Stomach smooth muscle (tissue), 2 donors: ENCODE data around the gene FAM89A.
"Not testable (repeated sequence)": the region's sequence is repeated elsewhere in the genome, so short reads cannot be mapped to it uniquely, and the experiment has no call there.

Experiments
- H3K27ac ChIP-seq: one replicate; pipeline ENCODE4 v1.7.0; 2013; ENCODE audit warnings: mild to moderate bottlenecking, low read length, inconsistent platforms
- H3K27me3 ChIP-seq, 2 donors: one replicate each; pipeline ENCODE4 v1.7.0; 2013; ENCODE audit warnings: low read length in 2 of 2; ENCODE audit not compliant: insufficient read depth in 2 of 2, control insufficient read depth in 1 of 2
- H3K36me3 ChIP-seq, 2 donors: one replicate each; pipeline ENCODE4 v1.7.0; 2013; ENCODE audit warnings: low read length in 2 of 2; ENCODE audit not compliant: control insufficient read depth in 2 of 2, insufficient read depth in 2 of 2
- H3K4me1 ChIP-seq: one replicate; pipeline ENCODE4 v1.7.0; 2013; ENCODE audit warnings: low read length; ENCODE audit not compliant: control insufficient read depth, insufficient read depth
- H3K4me3 ChIP-seq, 2 donors: one replicate each; pipeline ENCODE4 v1.7.0; 2013; ENCODE audit warnings: low read length in 2 of 2
- H3K9ac ChIP-seq, 2 donors: one replicate each; pipeline ENCODE4 v1.7.0; 2013; ENCODE audit warnings: low read length in 2 of 2, mild to moderate bottlenecking in 1 of 2
- H3K9me3 ChIP-seq, 2 donors: one replicate each; pipeline ENCODE4 v1.7.0; 2013; ENCODE audit warnings: low read length in 2 of 2; ENCODE audit not compliant: control insufficient read depth in 2 of 2
- donor health status: healthy.
- donor health status: Pancreatic carcinoma.

FAM89A gene

DNA sequence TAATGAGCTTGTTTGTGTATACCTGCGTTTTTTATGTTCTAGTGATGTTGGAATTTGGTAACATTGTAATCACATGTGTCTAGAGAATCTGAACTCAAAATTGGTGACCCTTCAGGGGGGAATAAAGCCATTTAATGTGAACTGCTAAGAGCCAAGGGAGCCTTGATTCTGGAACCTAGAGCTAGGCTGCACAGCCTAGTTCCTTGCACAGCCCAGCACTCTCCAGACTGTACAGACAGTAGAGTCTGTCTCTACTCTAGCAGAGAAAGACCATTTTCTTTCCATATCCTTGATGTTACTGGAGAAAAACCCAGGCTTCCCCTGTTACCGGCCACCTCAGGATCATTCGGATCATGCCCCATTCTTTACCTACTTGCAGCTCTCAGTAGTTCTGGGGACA lies 52.6 kb downstream of the FAM89A start:
- no peaks in the 10 kb centered on the region for H3K27me3 ChIP-seq
- H3K4me1 ChIP-seq = no peaks in the 10 kb centered on the region
- no peaks in the 10 kb centered on the region for H3K9me3 ChIP-seq
- H3K9ac ChIP-seq = no peak overlapping the region
- H3K27ac ChIP-seq = no peak overlapping the region
- no peak overlapping the region for H3K4me3 ChIP-seq
- H3K36me3 ChIP-seq = peaks cover 9 to 15% of the 10 kb centered on the region in 2 donors

DNA sequence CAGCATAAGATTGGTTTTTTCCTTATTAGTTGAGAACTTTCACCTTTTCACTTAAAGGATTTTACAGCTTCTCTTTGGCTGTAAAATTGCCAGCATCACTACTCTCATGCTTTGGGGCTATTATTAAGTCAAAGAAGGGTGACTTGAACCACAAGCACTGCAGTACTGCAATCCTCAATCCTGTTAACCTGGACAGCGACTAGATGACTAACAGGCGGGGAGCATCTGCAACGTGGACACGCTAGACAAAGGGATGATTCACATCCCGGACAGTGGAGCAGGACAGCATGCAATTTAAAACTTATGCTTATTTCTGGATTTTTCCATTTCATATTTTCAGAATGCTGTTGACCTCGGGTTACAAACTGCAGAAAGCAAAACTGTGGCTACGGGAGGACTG lies 53.1 kb downstream of the FAM89A start:
- H3K36me3 ChIP-seq = peaks cover 4 to 10% of the 10 kb centered on the region in 2 donors
- no peak overlapping the region for H3K4me3 ChIP-seq
- H3K27me3 ChIP-seq = no peaks in the 10 kb centered on the region

GRCh38 chr1:230985711-230986110 lies 54.3 kb downstream of the FAM89A start:
- H3K27ac ChIP-seq = no peak overlapping the region
- peaks cover 4 to 5% of the 10 kb centered on the region in 2 donors for H3K36me3 ChIP-seq
- no peak overlapping the region for H3K9ac ChIP-seq

More for the DNA sequence above, 53.1 kb downstream of the FAM89A start:
- H3K9ac ChIP-seq = no peak overlapping the region
- H3K4me1 ChIP-seq = no peaks in the 10 kb centered on the region
- no peak overlapping the region for H3K27ac ChIP-seq
- no peaks in the 10 kb centered on the region for H3K9me3 ChIP-seq

DNA sequence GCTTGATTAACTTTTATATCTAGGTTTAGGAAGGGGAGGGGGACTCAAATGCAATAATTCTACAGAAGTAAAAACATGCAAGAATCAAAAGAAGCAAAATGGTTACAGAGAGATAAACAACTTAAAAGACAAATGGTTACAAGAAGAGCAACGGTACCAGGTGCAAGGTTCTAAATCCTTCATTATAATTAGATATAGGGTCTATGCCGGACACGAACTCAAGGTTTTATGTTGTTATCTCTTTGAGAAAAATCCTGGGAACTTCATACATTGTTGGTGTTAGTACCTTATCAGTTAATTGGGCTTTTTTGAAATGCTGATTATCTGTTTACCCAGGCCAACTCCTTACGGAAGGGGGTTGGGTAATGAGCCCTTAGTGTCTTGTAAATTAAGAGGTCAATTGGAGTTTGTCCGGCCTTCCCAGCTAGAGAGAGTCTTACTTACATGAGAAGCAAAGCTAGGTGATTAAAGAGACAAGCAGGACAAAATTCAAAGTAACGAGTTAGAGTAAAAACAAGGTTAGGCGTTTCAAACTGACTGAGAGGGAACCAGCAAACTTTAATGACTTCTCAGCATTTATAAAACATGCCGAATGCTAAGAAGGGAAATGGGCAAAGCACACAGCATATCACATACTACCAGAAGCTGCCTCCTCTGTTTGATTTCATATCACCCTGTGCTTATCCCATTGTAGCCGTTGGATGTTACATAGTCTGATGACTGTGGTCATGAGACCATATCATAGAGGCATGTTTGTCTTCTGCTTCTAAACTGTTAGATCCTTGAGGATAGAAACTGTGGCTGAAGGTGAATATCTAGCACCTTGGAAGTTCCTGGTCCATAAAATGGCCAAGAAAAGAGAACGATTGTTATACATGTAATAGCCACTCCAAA lies 55.2 kb downstream of the FAM89A start:
- H3K9ac ChIP-seq, H3K27ac ChIP-seq, H3K27me3 ChIP-seq, H3K4me1 ChIP-seq, H3K9me3 ChIP-seq, H3K4me3 ChIP-seq, H3K36me3 ChIP-seq: not testable (repeated sequence)

More at GRCh38 chr1:230985711-230986110, 54.3 kb downstream of the FAM89A start:
- no peaks in the 10 kb centered on the region for H3K9me3 ChIP-seq
- no peaks in the 10 kb centered on the region for H3K4me1 ChIP-seq
- H3K4me3 ChIP-seq = no peak overlapping the region
- H3K27me3 ChIP-seq = no peaks in the 10 kb centered on the region

DNA sequence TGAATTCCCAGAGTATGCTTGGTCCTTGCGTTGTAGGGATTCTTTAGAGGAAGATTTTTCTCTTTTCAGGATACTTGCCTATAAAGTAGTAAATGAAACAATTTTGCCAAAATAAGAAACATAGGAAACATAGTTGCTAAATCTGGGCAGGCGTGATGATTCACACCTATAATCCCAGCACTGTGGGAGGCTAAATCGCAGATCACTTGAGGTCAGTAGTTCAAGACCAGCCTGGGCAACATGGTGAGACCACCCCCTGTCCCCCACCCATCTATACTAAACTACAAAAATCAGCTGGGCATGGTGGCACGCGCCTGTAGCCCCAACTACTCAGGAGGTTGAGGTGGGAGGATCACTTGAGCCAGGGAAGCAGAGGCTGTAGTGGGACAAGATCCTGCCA lies 56.2 kb downstream of the FAM89A start:
- Histone ChIP-seq H3K9me3 (no peaks in the 10 kb centered on the region), H3K27ac (no peak overlapping the region), H3K4me1 (no peaks in the 10 kb centered on the region), H3K4me3 (no peak overlapping the region), H3K36me3 (no peaks in the 10 kb centered on the region), H3K27me3 (no peaks in the 10 kb centered on the region), H3K9ac (no peak overlapping the region)

DNA sequence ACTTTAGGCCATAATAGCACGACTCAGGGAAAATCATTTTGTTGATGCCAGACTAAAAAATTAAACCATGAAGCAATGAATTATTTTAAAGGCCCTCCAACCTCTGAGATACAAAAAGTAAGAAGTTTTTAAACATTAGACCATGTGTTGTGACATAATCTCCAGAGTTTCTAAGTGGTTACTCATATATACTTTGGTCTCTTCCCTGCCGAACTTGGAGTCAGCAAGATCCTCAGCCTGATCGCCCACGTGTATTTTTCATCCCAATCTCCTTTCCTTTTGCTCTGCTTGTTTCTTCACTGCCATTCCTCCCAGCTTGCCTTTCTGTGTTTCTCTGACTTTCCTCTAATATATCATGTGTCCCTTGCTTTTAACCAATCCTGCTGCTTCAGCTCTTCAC lies 57.4 kb downstream of the FAM89A start:
- H3K4me3 ChIP-seq = no peak overlapping the region
- H3K27me3 ChIP-seq = no peaks in the 10 kb centered on the region
- H3K9me3 ChIP-seq = no peaks in the 10 kb centered on the region
- H3K27ac ChIP-seq = no peak overlapping the region
- H3K36me3 ChIP-seq = no peaks in the 10 kb centered on the region
- H3K4me1 ChIP-seq = peaks cover 5% of the 10 kb centered on the region
- H3K9ac ChIP-seq = no peak overlapping the region

- Histone ChIP-seq H3K9ac (no peak overlapping the region), H3K27ac (no peak overlapping the region)
These were observed 60.1 kb downstream of the FAM89A start for GRCh38 chr1:230979952-230980351.

GRCh38 chr1:230979389-230979716 lies 60.7 kb downstream of the FAM89A start:
- peaks cover 6% of the 10 kb centered on the region for H3K4me1 ChIP-seq

More at GRCh38 chr1:230979952-230980351, 60.1 kb downstream of the FAM89A start:
- Histone ChIP-seq H3K9me3 (no peaks in the 10 kb centered on the region), H3K36me3 (peaks cover 3 to 4% of the 10 kb centered on the region in 2 donors), H3K27me3 (no peaks in the 10 kb centered on the region), H3K4me3 (peak overlapping the region in 1 of 2 donors; percentile 97), H3K4me1 (peaks cover 6% of the 10 kb centered on the region)

DNA sequence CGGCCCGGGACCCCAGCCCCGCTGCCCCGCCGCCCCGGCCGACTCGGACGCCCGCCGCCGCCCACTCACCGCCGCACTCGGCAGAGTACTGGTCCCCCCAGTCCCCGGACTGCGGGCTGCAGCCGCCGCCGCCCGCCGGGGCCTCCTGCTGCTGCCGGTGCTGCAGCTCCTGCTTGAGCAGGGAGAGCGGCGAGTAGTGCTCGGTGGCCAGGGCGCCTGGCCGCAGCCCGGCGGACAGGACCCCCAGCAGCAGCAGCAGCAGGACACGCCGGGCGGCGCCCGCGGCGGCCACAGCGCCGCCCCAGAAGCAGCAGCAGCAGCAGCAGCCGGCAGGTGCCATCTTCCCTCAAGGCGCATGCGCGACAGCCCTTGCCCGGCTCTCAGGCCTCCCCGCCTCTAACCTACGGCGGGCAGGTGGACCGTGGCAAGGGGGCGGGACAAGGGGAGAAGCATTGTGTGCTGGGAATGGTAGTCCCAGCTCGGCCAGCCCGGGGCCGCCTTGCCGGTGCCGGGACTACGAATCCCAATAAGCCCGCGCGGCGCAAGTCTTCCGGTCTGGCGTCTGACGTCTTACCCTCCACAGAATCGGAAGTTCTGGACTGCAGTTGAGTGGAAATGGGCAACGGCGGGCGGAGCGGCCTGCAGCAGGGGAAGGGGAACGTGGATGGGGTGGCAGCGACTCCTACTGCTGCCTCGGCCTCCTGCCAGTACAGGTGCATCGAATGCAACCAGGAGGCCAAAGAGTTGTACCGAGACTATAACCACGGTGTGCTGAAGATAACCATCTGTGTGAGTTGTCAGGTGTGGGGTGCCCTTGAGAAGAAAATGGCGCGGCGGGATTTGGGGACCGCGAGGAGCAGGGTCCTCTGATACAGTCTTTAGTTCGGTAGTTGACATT lies 61.3 kb downstream of the FAM89A start, which contains the start of the genes ARV1 and TTC13:
Gene ARV1, plus strand, starts transcription at position 604 of the 898 bp plus-strand sequence. Its CDS starts 12 bp downstream, at position 616.
Gene TTC13, minus strand, starts transcription at position 371 of the 898 bp plus-strand sequence. Its CDS starts 31 bp downstream, at position 340.
- peaks cover 3 to 4% of the 10 kb centered on the region in 2 donors for H3K36me3 ChIP-seq
- H3K27ac ChIP-seq = peak within 1 kb of the TSS; percentile 50
- peak within 1 kb of the TSS; percentile 75 to 84 for H3K9ac ChIP-seq
- no peaks in the 10 kb centered on the region for H3K27me3 ChIP-seq
- H3K4me1 ChIP-seq = peaks cover 6% of the 10 kb centered on the region
- H3K9me3 ChIP-seq = no peaks in the 10 kb centered on the region
- H3K4me3 ChIP-seq = peak within 1 kb of the TSS; percentile 97 to 98

More at GRCh38 chr1:230979389-230979716, 60.7 kb downstream of the FAM89A start:
- peak overlapping the region; percentile 50 for H3K27ac ChIP-seq
- no peaks in the 10 kb centered on the region for H3K27me3 ChIP-seq
- H3K36me3 ChIP-seq = peaks cover 3 to 4% of the 10 kb centered on the region in 2 donors
- H3K4me3 ChIP-seq = peak overlapping the region; percentile 97 to 98
- peak overlapping the region; percentile 75 to 84 for H3K9ac ChIP-seq
- no peaks in the 10 kb centered on the region for H3K9me3 ChIP-seq

DNA sequence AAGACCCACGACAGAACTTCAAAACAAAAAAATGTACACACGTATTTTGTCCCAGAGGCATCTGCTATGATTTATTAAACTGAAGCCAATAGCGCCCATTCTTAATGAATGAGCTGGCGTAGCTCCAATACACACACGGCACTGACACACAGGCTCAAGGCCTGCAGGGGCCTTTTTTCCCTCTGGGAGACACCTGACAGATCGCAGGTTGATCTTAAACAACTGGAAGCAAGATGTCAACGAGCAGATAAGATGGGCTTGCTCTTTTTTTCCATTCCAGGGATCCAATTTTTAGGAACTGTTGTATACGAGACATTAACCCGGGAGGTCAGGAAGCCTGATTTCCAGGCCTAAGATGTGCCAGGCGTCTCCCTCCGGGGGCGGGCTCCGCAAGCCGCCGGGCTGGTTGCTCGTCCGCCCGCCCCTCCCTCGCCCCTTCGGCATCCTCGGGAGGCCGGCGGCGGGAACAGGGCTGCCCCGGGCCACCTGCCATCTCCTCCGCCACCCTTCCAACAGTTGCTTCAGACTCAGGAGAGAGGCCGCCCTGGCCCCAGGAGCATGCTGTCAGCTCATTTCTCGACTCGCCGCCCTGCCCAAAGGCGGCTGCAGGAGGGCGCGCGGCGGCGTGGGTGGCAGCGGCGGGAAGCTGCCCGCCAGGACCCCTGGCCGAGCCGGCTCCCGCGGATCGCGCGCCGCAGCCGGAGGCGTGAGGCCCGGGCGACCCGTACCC lies 62.1 kb downstream of the FAM89A start:
- Histone ChIP-seq H3K4me1 (peaks cover 6% of the 10 kb centered on the region), H3K4me3 (peak overlapping the region; percentile 18 to 97), H3K9me3 (no peaks in the 10 kb centered on the region), H3K9ac (peak overlapping the region; percentile 34 to 69), H3K27me3 (no peaks in the 10 kb centered on the region), H3K27ac (no peak overlapping the region), H3K36me3 (peaks cover 3 to 4% of the 10 kb centered on the region in 2 donors)
